H1 (cell line): Measurements from ENCODE around the gene LIN54.

Experiments
- CBX5 ChIP-seq: fragments of 300-800, 300-1000 bp; sonication (generic); IDR thresholded peaks from 2 replicates; pipeline ENCODE4 v1.7.1; 2016; ENCODE audit warnings: antibody characterized with exemption, low read length, low read depth
- EZH2 ChIP-seq: fragments of 200-600 bp; sonication (generic); IDR thresholded peaks from 2 replicates; pipeline ENCODE4 v1.7.1; 2012; ENCODE audit warnings: low read depth, mild to moderate bottlenecking, moderate library complexity, low read length, inconsistent platforms; ENCODE audit not compliant: severe bottlenecking
- HDAC2 ChIP-seq, 2 experiments: fragments of 300-600 bp in 1 of 2; sonication (generic) in 1 of 2; IDR thresholded peaks; 2 replicates each; pipeline ENCODE4 v1.6.1; 2011 to 2012; ENCODE audit warnings: low read depth in 2 of 2, low read length in 2 of 2, mild to moderate bottlenecking in 2 of 2, moderate library complexity in 2 of 2, borderline replicate concordance in 1 of 2, inconsistent platforms in 1 of 2
- PHF8 ChIP-seq: fragments of 200-600 bp; sonication (generic); conservative IDR thresholded peaks from 2 replicates; pipeline ENCODE4 v1.7.1; 2012; ENCODE audit warnings: low read depth, mild to moderate bottlenecking, inconsistent platforms, low read length, moderate library complexity
- POLR2A ChIP-seq, 2 experiments: IDR thresholded peaks; 1 replicate in 1 of 2; 2 replicates in 1 of 2; pipeline ENCODE4 v1.6.1; 2011; ENCODE audit warnings: low read depth in 2 of 2, low read length in 2 of 2, mild to moderate bottlenecking in 2 of 2; ENCODE audit errors: control extremely low read depth in 1 of 2
- POLR2AphosphoS5 ChIP-seq: IDR thresholded peaks from 2 replicates; pipeline ENCODE4 v1.6.1; 2011; ENCODE audit warnings: low read depth, low read length
- POU5F1 ChIP-seq: IDR thresholded peaks from 2 replicates; pipeline ENCODE4 v1.6.1; 2011; ENCODE audit warnings: low read depth, mild to moderate bottlenecking, low read length, moderate library complexity
- RFX5 ChIP-seq: IDR thresholded peaks from 2 replicates; pipeline ENCODE4 v1.6.1; 2011; ENCODE audit warnings: low read depth, low read length, improper control_type of control experiment, borderline replicate concordance
- SP1 ChIP-seq: IDR thresholded peaks from 2 replicates; pipeline ENCODE4 v1.6.1; 2011; ENCODE audit warnings: low read depth, low read length
- SRF ChIP-seq: IDR thresholded peaks from 2 replicates; pipeline ENCODE4 v1.6.1; 2011; ENCODE audit warnings: mild to moderate bottlenecking, low read depth, low read length, moderate library complexity
- SUZ12 ChIP-seq: fragments of 200-600 bp; sonication (generic); IDR thresholded peaks from 2 replicates; pipeline ENCODE4 v1.6.1; 2012; ENCODE audit warnings: mild to moderate bottlenecking, inconsistent platforms, low read length, moderate library complexity, mixed read lengths
- TF ChIP-seq, protein P1 (sequence below): IDR thresholded peaks from 2 replicates; pipeline ENCODE4 v1.6.1; 2012; ENCODE audit warnings: inconsistent platforms
- TF ChIP-seq, protein P2 (sequence below), 3 experiments: IDR thresholded peaks; 1 replicate in 2 of 3; 2 replicates in 1 of 3; pipeline versions ENCODE4 v1.5.1 to v1.6.1; 2011; ENCODE audit warnings: low read length in 3 of 3, mild to moderate bottlenecking in 3 of 3, inconsistent platforms in 2 of 3, low read depth in 1 of 3, moderate library complexity in 1 of 3; ENCODE audit not compliant: insufficient read depth in 1 of 3; ENCODE audit errors: control extremely low read depth in 1 of 3

DNA sequence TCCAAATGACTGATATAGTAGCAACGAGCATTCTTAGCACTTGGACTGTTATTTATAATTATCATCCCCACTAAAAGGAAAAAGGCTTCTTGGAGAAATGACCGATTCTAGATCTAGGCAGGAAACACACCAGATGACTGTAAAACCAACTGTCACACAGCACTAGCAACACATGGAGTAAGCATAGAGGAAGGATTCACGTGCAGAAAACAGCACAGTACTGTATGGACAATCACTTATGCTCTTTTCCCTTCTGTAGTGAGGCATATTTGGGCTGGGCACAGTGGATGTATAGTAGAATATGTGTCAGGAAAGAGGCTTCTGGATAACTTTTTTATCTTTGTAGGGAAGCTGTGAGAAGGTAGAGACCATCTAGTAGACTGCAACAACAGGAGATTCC, 18.4 kb upstream of the LIN54 start:
- TF ChIP-seq SUZ12: no peak
- no peak for TF ChIP-seq POLR2AphosphoS5
- TF ChIP-seq, protein P1, sequence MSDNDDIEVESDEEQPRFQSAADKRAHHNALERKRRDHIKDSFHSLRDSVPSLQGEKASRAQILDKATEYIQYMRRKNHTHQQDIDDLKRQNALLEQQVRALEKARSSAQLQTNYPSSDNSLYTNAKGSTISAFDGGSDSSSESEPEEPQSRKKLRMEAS: no peak
- TF ChIP-seq, protein P2, sequence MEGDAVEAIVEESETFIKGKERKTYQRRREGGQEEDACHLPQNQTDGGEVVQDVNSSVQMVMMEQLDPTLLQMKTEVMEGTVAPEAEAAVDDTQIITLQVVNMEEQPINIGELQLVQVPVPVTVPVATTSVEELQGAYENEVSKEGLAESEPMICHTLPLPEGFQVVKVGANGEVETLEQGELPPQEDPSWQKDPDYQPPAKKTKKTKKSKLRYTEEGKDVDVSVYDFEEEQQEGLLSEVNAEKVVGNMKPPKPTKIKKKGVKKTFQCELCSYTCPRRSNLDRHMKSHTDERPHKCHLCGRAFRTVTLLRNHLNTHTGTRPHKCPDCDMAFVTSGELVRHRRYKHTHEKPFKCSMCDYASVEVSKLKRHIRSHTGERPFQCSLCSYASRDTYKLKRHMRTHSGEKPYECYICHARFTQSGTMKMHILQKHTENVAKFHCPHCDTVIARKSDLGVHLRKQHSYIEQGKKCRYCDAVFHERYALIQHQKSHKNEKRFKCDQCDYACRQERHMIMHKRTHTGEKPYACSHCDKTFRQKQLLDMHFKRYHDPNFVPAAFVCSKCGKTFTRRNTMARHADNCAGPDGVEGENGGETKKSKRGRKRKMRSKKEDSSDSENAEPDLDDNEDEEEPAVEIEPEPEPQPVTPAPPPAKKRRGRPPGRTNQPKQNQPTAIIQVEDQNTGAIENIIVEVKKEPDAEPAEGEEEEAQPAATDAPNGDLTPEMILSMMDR (IDR thresholded peaks at IDR 0.05; ENCODE audit: control extremely low read depth in 1 of 3, insufficient read depth in 1 of 3, low read depth in 1 of 3, low read length in 3 of 3): no peak
- no peak for TF ChIP-seq EZH2
- TF ChIP-seq POLR2A (IDR thresholded peaks at IDR 0.05; ENCODE audit: control extremely low read depth in 1 of 2, low read depth in 2 of 2, low read length in 2 of 2): no peak
- TF ChIP-seq SP1: no peak
- no peak for TF ChIP-seq HDAC2 (IDR thresholded peaks at IDR 0.05; ENCODE audit: borderline replicate concordance in 1 of 2, low read depth in 2 of 2, low read length in 2 of 2)
- no peak for TF ChIP-seq POU5F1
- TF ChIP-seq SRF: no peak
- TF ChIP-seq PHF8: no peak
- no peak for TF ChIP-seq RFX5
- TF ChIP-seq CBX5: no peak
